Kidney epithelial cell (primary cell): ENCODE results near the gene RFTN2. TPM values are rescaled to one million over a fixed set of nuclear protein-coding genes. Genes with fewer than 3 reads are reported as not detected.
"Not testable (repeated sequence)": the region's sequence is repeated elsewhere in the genome, so short reads cannot be mapped to it uniquely, and the experiment has no call there.

Experiments
- DNase-seq: peaks from one replicate; pipeline ENCODE4 v3.0.0-alpha.2; 2010; ENCODE audit warnings: low read depth
- H3K27me3 ChIP-seq: 2 replicates; pipeline ENCODE4 v1.6.0; 2011; ENCODE audit warnings: low read length; ENCODE audit not compliant: control insufficient read depth, insufficient read depth
- H3K36me3 ChIP-seq: 2 replicates; pipeline ENCODE4 v1.5.1; 2011; ENCODE audit warnings: low read length; ENCODE audit not compliant: control insufficient read depth, insufficient read depth
- H3K4me3 ChIP-seq: 2 replicates; pipeline ENCODE4 v1.5.1; 2011; ENCODE audit warnings: low read depth, mild to moderate bottlenecking, control low read depth, low read length
- CTCF ChIP-seq: IDR thresholded peaks from 2 replicates; pipeline ENCODE4 v1.5.1; 2011; ENCODE audit warnings: mild to moderate bottlenecking, moderate library complexity, low read length, control low read depth, inconsistent platforms; ENCODE audit not compliant: insufficient read depth, poor library complexity, severe bottlenecking
- total RNA-seq: library from RNA; depleted of rRNA; stranded (reverse); fragments of >200 nt; gene quantifications from 2 replicates; pipeline ENCODE4 v1.2.3, GENCODE V29; 2015

Gene RFTN2
- total RNA-seq, 1 donor from 2014 or later = under 0.01 TPM

DNA sequence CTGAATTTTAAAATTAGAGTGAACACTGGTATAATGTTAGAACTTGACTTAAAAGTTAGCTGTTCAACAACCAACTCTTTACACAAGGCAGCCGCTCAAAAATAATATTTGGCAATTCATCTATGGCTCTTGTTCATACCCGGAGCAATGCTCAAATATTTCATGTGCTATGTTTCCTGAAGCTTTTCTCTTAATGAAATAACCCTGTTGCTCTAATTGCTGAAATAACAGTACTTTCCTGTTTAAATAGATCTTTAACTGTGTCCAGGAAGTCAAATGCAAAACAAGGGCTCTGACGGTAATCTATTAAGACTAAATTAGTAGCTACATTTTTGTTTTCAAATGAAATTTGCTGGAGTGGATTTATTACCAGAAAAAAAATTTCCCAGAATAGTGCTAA lies 33.7 kb downstream of the RFTN2 start:
- Histone ChIP-seq H3K36me3 (no peaks in the 10 kb centered on the region), H3K4me3 (no peak overlapping the region), H3K27me3 (no peaks in the 10 kb centered on the region)
- no peak for DNase-seq
- no peak for TF ChIP-seq CTCF

GRCh38 chr2:197640571-197641122 lies 34.7 kb downstream of the RFTN2 start:
- H3K36me3 ChIP-seq, DNase-seq, H3K27me3 ChIP-seq, H3K4me3 ChIP-seq: not testable (repeated sequence)

GRCh38 chr2:197633109-197633657 lies 42.2 kb downstream of the RFTN2 start:
- no peak for DNase-seq
- H3K4me3 ChIP-seq = no peak overlapping the region
- TF ChIP-seq CTCF = no peak
- no peaks in the 10 kb centered on the region for H3K27me3 ChIP-seq
- no peaks in the 10 kb centered on the region for H3K36me3 ChIP-seq

DNA sequence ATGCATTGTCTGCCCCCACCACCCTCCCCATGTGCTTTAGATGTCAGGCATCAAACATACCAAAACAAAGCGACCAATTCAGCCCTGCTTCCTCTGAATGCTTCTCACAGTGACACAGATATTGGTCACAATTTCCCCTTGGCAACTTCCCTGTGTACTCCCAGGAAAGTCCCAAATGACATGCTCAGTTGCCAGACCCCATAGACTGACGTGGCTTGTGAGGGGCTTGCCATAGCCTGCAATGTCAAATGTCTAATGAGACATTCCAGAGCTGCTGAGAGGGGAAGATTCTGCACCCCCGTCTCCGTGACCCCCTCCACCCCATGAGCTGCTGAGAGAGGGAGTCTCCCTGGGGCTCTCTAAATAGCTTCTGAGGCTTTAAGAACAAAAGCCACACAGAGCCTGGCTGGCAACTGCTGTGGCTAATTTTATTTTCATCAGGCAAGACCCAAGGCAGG lies 47.3 kb downstream of the RFTN2 start:
- TF ChIP-seq CTCF = no peak
- Histone ChIP-seq H3K36me3 (no peaks in the 10 kb centered on the region), H3K27me3 (no peaks in the 10 kb centered on the region), H3K4me3 (no peak overlapping the region)
- no peak for DNase-seq

DNA sequence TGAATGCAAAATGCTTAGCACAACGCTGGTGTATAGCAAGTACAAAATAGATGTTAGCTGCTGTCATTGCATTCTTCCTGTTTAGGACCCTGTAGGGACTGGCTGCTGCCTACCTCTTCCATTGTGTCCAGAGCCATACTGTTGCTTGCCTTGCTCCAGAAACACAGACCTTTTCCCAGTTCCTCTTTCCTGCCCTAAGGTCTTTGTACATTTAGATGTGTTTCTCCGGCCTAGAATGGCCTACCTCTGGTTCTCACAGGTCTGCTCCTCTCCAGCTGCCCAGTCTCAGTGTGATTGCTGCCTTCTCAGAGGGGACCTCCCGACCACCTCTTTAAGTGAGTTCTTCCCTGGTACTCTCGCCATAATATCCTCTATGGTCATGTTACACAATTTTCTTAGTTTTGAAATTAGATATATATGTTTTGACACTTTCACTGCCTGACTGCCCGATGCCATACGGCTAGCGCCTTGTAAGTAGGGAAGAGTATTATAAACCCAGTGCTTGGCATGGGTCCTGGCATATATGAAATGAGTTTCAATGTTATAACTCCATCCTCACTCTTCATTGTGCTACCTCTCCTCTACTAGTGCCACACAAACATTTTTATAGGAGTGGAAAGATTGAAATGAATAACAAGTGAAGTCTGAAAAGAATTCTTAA lies 48.3 kb downstream of the RFTN2 start:
- Histone ChIP-seq H3K27me3 (no peaks in the 10 kb centered on the region), H3K36me3 (no peaks in the 10 kb centered on the region), H3K4me3 (no peak overlapping the region)
- DNase-seq = no peak
- no peak for TF ChIP-seq CTCF

DNA sequence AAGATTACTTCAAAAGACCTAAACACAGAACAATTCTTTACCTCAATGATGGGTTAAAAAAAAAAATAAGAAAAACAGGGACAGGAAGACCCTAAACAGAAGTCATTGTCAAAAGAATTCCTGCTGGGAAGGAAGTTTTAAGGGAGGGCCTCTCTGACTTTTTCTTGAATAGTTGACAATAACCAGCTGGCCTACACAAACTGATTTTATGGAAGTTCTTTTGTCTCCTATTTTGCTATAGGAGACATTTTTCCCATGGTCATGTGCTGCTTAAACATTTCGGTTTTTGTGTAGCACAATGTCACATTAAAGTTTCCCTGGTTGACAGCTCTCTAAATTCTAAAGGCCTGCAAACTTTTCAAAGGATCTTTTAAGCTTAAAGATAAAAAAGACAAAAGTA lies 55.3 kb downstream of the RFTN2 start:
- no peak for DNase-seq
- no peak for TF ChIP-seq CTCF
- no peaks in the 10 kb centered on the region for H3K27me3 ChIP-seq
- H3K4me3 ChIP-seq = no peak overlapping the region
- no peaks in the 10 kb centered on the region for H3K36me3 ChIP-seq
